OCI-LY7 (cell line): Measurements from ENCODE around the gene TAS2R43.

ENCODE experiments used
- EZH2phosphoT487 ChIP-seq: fragments of 200-600 bp; sonication (generic); IDR thresholded peaks from 2 replicates; pipeline ENCODE4 v1.6.1; 2018; ENCODE audit warnings: low read depth, borderline replicate concordance, mild to moderate bottlenecking, mixed run types, antibody characterized with exemption, low read length, moderate library complexity, mixed read lengths
- TF ChIP-seq, protein P1 (sequence below): fragments of 200-600 bp; sonication (generic); conservative IDR thresholded peaks from 2 replicates; pipeline ENCODE4 v1.5.1; 2014; ENCODE audit warnings: mild to moderate bottlenecking, antibody characterized with exemption, low read length, moderate library complexity, mixed read lengths

DNA sequence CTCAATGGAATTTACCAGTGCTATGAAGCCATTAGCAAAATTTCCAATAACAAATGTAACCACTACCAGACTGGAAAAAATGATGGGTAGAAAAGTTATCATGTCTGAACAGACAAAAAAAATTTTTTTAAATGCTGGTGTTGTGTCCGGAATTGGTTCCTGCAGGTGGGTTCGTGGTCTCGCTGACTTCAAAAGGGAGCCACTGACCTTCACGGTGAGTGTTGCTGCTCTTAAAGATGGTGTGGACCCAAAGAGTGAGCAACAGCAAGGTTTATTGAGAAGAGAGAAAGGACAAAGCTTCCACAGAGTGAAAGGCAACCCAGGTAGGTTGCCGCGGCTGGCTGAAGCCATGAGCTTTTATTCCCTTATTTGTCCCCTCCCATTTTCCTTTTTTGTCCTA, at the start of gene TAS2R43:
- TF ChIP-seq, protein P1, sequence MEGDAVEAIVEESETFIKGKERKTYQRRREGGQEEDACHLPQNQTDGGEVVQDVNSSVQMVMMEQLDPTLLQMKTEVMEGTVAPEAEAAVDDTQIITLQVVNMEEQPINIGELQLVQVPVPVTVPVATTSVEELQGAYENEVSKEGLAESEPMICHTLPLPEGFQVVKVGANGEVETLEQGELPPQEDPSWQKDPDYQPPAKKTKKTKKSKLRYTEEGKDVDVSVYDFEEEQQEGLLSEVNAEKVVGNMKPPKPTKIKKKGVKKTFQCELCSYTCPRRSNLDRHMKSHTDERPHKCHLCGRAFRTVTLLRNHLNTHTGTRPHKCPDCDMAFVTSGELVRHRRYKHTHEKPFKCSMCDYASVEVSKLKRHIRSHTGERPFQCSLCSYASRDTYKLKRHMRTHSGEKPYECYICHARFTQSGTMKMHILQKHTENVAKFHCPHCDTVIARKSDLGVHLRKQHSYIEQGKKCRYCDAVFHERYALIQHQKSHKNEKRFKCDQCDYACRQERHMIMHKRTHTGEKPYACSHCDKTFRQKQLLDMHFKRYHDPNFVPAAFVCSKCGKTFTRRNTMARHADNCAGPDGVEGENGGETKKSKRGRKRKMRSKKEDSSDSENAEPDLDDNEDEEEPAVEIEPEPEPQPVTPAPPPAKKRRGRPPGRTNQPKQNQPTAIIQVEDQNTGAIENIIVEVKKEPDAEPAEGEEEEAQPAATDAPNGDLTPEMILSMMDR, result no peak
- no peak for TF ChIP-seq EZH2phosphoT487
